ENCODE data around the gene HHEX.
"Not testable (repeated sequence)": the region's sequence is repeated elsewhere in the genome, so short reads cannot be mapped to it uniquely, and the experiment has no call there.

HHEX gene

GRCh38 chr10:92737484-92737883 lies 47.7 kb downstream of the HHEX start:
- no peak for DNase-seq

GRCh38 chr10:92740762-92741161 lies 51.0 kb downstream of the HHEX start:
- no peak for DNase-seq

GRCh38 chr10:92741741-92742140 lies 52.0 kb downstream of the HHEX start:
- not testable (repeated sequence) for DNase-seq

GRCh38 chr10:92742331-92743228 lies 52.8 kb downstream of the HHEX start:
- peak; percentile 61 for DNase-seq

Data from CD4-positive, alpha-beta T cell treated with Interleukin-15 for 1 hour (primary cell).